GM19455 (cell line): ENCODE results near the gene KRT86.

ENCODE experiments used
- ATAC-seq: cut with Tn5 transposase; IDR thresholded peaks from one replicate; pipeline ENCODE4 v1.9.1; 2021; ENCODE audit not compliant: unreplicated experiment

KRT86 gene

GRCh38 chr12:52274521-52275120 lies at the start of gene KRT86:
Gene KRT86, plus strand, starts transcription at chr12:52274645. Its CDS starts 27,272 bp downstream, at chr12:52301917.
- ATAC-seq = no peak

DNA sequence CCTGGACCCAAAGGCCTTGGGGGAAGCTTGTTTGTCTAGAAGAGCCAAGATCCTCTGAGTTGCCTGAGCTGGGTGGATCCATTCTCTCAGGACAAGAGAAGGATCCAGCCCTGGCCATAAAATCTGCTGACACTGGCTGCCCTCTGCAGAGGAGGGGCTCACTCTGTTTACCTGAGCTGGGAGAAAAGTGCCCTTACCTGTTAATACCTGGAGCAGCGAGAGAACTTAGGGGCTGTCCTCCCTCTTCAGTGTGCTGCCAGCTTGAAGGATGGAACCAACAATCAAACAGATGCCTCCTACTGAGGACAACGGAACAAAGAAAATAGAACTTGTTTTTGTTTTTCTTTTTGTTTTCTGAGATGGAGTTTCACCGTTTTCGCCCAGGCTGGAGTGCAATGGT lies 48.7 kb upstream of the KRT86 start:
- no peak for ATAC-seq

GRCh38 chr12:52226446-52226845 lies 48.0 kb upstream of the KRT86 start:
- no peak for ATAC-seq

- no peak for ATAC-seq
These were observed 46.8 kb upstream of the KRT86 start for GRCh38 chr12:52227606-52228166.

DNA sequence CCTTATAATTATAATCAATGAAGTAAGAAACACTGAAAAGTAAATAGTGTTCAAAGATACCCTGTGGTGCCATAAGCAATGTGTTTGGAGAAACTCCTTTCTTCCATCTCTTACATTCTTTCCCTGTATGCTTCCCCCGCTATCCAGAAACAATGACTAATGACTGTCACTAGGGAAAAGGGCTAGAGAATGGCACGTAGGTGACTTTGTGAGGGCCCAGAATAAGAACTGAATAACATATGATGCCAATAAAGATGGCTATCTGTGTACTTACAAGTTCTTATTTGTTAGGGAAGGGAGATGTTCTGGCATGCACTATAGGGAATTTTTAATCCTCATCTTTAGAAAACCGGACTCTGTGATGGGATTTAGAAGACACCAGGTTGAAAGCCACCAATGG lies 46.1 kb upstream of the KRT86 start:
- ATAC-seq = no peak

GRCh38 chr12:52228931-52229330 lies 45.5 kb upstream of the KRT86 start:
- ATAC-seq = no peak

- ATAC-seq = no peak
These were observed 44.6 kb upstream of the KRT86 start for GRCh38 chr12:52229836-52230343.

GRCh38 chr12:52230364-52231281 lies 43.8 kb upstream of the KRT86 start:
- no peak for ATAC-seq

- ATAC-seq = no peak
These were observed 42.9 kb upstream of the KRT86 start for GRCh38 chr12:52231305-52232202.

DNA sequence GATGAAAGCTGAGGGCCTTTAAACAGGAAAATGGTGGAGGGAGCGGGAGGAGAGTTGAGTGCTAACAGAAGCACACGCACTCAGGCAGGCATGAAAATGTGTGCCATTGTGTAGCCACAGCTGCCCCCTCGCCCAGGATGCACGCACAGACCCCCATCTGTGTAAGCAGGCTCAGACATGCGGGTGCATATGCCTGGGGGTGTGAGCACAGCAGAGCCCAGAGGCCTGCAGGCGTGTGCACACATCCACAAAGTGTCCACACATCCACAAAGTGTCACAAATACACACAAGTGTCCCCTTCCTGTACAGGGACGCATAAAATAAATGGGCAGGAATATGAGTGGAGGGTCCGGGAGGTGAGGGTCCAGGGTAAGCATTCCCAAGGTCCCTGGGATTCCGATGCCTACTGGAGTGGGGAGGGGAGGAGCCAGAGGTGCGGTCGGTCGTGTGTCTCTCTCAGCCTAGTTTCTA lies 42.2 kb upstream of the KRT86 start:
- ATAC-seq = no peak

- no peak for ATAC-seq
These were observed 41.6 kb upstream of the KRT86 start, which contains the start of gene KRT7 for GRCh38 chr12:52232674-52233461. Gene KRT7, plus strand, starts transcription at chr12:52233243. Its CDS starts 54 bp downstream, at chr12:52233297.

DNA sequence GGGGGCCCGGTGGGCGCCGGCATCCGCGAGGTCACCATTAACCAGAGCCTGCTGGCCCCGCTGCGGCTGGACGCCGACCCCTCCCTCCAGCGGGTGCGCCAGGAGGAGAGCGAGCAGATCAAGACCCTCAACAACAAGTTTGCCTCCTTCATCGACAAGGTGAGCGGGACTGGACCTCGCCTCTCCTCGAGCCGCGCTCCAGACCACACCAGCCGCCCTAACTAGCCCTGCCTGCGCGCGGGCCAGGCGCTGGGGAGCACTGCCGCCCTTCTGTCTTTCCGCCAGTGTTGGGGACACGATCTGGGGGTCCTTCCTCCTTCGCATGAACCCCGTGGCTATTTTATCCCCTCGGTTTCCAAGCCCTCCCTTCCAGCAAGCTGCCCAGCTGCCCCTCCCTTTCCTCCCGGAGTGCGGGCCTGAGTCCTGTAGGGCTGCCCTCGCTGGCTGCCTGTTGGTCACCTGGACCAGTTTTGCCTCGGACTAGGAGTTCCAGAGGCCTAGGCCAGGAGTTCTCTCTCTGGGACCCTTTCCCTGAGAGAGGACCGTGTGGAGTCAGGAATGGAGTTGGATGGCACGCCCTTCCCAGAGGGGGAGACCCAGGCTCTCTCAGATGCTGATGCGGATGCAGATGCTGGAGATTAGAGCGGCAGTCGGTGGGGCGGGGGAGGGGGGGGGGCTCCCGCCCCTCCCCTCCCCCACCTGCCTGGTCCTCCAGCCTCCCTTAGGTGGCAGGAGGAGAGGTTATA lies 40.8 kb upstream of the KRT86 start:
- no peak for ATAC-seq

GRCh38 chr12:52234223-52234810 lies 40.1 kb upstream of the KRT86 start:
- no peak for ATAC-seq

- no peak for ATAC-seq
These were observed 39.3 kb upstream of the KRT86 start for GRCh38 chr12:52235001-52235764.

- ATAC-seq = no peak
These were observed 38.6 kb upstream of the KRT86 start for GRCh38 chr12:52235822-52236361.

DNA sequence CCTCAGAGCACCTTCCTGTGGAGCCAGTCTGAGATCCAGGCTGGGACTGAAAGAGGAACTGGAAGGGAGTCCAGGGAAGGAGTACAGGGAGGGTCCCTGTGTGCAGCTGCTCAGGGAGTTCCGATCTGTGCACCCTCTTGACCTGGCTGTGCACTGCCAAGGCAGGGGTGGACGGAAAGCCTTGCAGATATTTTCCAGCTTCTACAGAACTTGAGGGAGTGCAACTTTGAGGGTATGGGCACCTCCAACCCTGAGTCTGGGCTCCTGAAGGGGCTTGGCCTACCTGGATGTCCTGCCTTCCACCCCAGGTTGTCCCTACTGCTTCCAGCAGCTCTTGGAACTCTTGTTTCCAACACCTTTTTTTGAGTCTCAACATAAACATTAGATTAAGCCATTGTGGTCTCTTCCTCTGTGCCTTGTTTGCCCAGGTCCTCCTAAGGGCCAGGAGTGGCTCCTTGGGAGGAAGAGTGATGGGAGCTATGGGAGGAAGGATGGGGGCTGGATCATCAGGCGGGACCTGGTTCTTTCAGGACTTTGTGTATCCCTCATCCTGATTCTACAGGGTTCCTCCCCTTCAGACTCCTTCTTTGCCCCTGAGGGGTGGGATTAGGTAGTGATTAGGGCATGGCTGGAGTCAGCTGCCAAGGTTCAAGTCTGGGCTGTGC lies 37.9 kb upstream of the KRT86 start:
- ATAC-seq = no peak

GRCh38 chr12:52238207-52238840 lies 36.1 kb upstream of the KRT86 start:
- ATAC-seq = no peak
